GM18498 (cell line): ENCODE data around the gene TCP11X1.
"Not testable (repeated sequence)": the region's sequence is repeated elsewhere in the genome, so short reads cannot be mapped to it uniquely, and the experiment has no call there.

Experiments used
- ATAC-seq: cut with Tn5 transposase; IDR thresholded peaks from one replicate; pipeline ENCODE4 v1.9.1; 2021; ENCODE audit warnings: mild to moderate bottlenecking, moderate library complexity; ENCODE audit not compliant: unreplicated experiment

The TCP11X1 gene

GRCh38 chrX:102214986-102215385 is at the start of gene TCP11X1:
TCP11X1 (plus strand) TSS chrX:102215301.
- not testable (repeated sequence) for ATAC-seq

GRCh38 chrX:102185967-102186720 is 29.0 kb upstream of the TCP11X1 start:
- ATAC-seq: no peak

GRCh38 chrX:102207940-102208339 is 7.2 kb upstream of the TCP11X1 start:
- not testable (repeated sequence) for ATAC-seq

- not testable (repeated sequence) for ATAC-seq
These were observed 1.4 kb downstream of the TCP11X1 start for GRCh38 chrX:102216497-102216896.

GRCh38 chrX:102235678-102236077 is 20.6 kb downstream of the TCP11X1 start:
- ATAC-seq: not testable (repeated sequence)

GRCh38 chrX:102240265-102240664 is 25.2 kb downstream of the TCP11X1 start:
- not testable (repeated sequence) for ATAC-seq

- not testable (repeated sequence) for ATAC-seq
These were observed 31.8 kb downstream of the TCP11X1 start, which contains the start of gene NXF2 for GRCh38 chrX:102246893-102247292. NXF2 (plus strand) TSS chrX:102247167; CDS start chrX:102307079, 59,912 bp downstream.

- not testable (repeated sequence) for ATAC-seq
These were observed 57.1 kb downstream of the TCP11X1 start for GRCh38 chrX:102272231-102272630.
